Raji (cell line): ENCODE measurements around the gene CCSER2.

Experiments
- POLR2A ChIP-seq: IDR thresholded peaks from 2 replicates; pipeline ENCODE4 v1.6.1; 2011; ENCODE audit warnings: low read depth, low read length, control low read depth; ENCODE audit not compliant: insufficient read depth

The CCSER2 gene

DNA sequence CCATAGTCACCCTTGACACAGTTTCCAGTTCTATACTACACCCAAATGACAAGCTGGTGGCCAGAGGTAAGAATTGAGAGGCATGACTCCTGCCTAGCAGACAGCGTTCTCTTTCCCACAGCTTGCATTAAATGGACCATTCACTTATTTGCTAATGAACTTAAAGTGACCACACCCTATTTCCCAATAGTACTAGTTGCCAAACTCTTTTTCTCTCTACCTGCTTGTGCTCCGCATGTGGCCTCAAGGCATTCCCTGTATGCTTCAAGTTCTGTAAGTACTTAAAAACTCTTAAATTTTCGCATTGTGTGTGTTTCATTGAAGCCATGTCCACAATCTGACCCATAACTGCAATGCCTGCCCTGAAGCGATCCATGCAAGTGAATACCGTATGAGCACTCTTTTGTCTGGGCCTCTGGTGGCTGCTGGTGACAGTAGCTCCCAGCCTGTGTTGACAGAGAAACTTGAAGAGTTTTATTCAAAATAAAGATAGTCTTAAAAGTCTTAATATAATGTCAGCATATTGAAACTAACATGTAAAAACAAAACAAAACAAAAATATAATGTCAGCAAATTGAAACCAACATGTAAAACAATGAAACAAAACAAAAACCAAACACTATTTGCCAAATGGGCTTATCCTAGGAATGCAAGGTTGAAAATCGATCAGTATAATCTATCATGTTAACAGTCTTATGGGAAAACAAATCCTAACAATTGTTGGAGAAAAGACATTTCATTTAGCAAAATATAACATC is 73.6 kb downstream of the CCSER2 start:
- no peak for TF ChIP-seq POLR2A

DNA sequence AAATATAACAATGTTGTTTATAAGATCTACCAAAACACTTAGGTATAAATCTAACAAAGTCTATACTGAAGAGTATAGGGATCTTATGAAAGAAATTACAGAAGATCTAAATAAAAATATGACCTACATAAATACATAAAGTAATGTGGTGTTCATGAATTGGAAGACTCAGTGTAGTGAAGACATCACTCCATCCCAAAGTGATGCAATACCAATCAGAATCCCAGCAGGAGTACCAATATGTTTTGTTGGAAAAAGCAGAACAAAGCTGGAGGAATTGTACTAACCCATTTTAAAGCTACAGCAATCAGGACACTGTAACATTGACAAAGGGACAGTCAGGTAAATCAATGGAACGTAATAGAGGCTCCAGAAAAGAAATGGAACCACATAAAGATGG is 76.4 kb downstream of the CCSER2 start:
- TF ChIP-seq POLR2A = no peak

DNA sequence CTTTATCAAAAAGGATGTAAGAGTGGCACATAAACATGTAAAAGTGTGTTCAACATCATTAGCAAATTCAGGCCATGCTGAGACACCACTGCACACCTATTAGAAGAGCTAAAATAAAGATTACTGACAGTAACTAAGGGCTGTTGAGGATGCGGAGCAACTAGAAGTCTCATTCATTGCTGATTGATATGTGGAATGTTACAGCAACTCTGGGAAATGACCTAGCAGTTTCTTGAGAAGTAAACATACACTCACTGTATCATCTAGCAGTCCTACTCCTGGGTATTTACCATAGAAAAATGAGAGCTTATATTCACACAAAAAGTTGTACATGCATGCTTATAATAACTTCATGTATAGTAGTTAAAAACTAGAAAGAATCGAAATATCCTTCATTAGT is 77.3 kb downstream of the CCSER2 start:
- TF ChIP-seq POLR2A = no peak

DNA sequence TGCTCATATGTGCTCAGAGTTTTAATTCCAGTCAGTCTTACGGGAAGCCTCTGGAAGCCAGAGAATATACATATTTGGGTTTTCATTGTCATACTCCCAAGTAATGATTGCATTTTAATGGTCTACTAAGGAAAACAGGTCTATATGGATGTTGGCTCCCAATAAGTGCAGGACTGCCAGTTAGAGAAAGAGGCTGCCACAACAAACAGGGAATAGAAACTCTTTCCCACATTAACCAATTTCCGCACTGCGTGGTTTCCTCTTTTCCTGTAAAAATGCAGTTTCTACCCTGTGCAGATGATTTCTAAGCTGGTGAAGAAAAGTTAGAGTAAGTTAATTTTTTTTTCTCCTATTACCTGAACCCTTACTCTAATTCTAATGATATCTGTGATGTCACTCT is 78.2 kb downstream of the CCSER2 start:
- TF ChIP-seq POLR2A = no peak

DNA sequence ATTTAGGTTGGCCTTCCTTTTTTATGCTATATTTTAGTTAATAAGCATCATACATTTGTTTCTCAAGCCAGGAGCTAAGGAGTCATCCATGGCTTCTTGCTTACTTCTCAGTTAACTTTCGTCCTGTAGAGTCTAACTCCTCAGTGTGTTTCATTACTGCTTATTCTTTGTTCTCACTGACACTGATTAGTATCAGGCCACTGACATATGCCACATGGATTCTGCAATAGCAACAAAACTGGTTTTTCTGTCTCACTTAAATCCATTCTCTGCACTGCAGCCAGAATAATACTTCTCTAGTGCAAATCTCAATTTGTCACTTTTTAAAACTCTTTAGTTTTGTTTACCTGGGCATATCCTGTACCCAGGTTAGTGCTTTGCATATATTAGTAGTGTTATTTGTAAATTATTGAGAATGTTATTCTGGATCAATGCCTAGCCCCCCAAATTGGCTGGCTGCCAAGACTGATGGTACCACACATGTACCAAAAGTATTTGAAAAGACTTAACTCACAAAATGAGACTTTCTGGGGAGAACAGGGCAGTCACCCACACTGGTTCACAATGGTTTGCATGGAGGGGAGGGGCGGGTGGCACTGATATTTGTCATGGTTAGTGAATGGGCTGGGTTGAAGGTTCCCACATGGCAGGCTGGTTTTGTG is 79.1 kb downstream of the CCSER2 start:
- no peak for TF ChIP-seq POLR2A

DNA sequence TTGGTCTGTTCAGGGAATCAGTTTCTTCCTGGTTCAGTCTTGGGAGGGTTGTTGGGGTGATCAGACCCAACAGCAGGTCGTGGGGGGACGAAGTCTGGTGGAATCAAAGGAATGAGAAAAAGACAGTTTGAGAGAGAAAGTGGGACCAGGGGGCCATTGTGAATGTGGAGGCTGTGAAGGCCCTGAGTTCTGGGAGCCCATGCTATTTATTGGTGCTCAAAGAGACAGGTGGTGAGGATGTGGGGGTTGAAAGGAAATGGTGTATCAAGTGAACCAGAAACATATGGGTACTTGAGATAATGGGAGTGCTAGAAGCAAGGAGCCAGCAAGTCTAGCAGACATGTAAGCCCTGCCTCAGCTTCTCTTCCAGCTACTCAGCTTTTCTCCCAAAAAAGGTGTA is 84.1 kb downstream of the CCSER2 start:
- no peak for TF ChIP-seq POLR2A

DNA sequence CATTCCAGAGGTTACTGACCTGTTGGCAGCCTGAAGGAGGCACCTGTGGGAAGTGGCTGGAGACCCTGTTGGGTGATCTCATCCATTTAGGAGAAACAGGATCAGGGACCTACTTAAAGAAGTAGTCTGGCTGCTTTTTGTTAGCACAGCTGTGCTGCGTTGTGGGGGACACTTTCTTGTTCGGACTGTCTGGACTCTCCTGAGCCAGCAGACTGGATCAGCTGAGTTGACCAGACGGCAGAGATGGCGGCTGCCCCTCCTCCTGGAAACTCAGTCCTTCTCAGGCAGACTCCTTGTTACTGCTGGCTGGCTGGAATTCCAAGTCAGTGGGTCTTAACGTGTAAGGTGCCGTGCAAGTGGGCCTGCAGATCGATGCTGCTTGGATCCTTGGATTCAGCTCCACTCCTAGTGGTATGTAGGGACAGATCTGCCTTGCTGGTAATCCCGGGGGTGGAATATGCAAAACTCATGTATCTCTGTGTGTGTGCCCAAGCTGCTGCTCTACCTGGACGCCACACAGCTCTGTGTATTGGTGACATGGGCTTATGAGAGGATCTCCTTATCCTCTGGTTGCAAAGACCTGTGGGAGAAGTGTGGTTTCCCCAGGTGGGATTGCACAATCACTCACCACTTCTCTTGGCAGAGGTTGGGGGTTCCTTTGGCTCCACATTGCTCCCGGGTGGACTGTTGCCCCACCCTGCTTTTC is 87.3 kb downstream of the CCSER2 start:
- no peak for TF ChIP-seq POLR2A

DNA sequence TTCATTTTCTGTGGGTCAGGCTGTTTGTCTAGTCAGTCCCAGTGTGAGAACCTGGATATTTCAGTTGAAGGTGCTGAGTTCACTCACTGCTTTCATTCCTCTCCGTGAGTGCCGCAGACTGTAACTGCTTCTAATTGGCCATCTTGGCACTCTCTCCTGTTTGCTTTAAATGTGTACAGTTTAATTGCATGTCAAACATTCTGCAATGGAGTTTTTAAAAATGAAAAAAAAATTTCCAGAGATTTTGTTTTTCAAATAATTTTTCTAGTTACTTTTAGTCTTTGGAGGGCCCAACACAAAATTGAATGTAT is 87.8 kb downstream of the CCSER2 start:
- TF ChIP-seq POLR2A = no peak

DNA sequence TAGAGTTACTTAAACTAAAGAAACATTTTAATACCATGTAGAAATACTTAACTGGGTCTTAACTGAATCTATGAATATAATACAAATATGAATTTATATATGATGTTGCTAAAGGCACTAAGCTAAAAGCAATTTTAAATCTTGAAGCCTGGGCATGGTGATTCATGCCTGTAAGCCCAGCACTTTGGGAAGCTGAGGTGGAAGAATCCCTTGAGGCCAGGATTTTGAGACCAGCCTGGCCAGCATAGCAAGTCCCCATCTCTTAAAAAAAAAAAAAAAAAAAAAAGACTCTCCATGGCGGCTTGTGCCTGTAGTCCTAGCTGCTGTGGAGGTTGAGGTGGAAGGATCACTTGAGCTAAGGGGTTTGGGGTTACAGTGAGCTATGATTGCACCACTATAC is 95.3 kb downstream of the CCSER2 start:
- TF ChIP-seq POLR2A = no peak

DNA sequence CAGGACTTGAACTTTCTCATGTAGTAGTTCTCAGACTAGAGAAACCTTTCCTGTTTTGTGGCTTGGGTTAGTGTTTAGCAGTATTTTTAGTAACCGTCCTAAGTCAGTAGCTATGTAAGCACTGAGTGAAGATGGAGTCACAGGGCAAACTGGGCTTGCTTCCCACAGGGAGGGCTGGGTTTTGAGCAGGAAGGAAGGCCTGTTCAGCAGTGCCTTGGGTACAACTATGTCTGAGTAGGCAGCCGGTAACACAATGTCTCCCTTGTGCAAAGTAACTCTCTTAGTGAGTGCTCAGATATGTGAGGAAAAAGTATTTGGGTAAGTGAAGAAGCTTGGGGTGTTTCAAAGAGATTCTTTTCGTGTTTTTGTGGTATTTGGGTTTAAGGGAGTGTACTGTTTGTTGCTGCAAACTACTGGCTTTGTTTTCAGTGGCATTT is 96.4 kb downstream of the CCSER2 start:
- TF ChIP-seq POLR2A = no peak

DNA sequence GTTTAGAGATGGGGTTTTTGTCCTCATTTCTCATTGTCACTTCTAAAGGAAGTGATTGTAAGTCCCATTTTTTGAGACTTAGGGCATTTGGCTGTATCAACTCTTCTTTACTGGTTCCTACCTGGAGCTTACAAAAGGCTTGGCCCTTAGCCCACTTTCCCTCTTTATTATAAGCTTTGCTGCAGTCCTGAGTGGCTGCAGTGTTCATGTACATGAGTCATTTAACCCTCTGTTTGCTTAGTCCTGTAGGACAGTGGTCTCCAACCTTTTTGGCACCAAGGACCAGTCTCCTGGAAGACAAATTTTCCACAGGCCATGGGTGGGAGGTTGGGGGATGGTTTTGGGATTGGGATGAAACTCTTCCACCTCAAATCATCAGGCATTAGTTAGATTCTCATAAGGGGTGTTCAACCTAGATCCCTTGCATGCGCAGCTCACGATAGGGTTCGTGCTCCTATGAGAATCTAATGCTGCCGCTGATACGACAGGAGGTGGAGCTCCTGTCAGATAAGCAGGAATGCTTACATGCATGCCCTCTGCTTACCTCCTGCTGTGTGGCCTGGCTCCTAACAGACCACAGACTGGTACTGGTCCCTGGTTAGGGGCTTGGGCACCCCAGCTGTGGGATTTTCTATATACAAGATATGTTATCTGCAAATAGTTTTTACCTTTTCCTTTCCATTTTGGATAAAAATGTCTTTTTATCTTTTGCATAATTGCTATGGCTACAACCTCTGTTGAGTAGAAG is 99.7 kb downstream of the CCSER2 start:
- no peak for TF ChIP-seq POLR2A

DNA sequence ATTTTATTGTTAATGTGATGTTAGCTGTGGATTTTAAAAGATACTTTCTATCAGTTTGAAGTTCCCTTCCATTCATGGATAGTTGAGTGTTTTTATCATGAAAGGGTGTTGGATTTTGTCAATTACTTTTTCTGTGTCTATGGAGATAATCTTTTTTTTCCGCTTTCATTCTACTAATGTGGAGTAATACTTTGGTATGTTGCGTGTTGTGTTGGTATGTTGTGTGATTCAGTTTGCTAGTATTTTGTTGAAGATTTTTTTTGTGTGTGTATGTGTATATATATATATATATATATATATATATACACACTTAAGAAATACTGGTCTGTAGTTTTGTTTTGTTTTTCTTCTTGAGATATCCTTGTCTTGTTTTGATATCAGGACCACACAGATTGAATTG is 100.3 kb downstream of the CCSER2 start:
- no peak for TF ChIP-seq POLR2A

DNA sequence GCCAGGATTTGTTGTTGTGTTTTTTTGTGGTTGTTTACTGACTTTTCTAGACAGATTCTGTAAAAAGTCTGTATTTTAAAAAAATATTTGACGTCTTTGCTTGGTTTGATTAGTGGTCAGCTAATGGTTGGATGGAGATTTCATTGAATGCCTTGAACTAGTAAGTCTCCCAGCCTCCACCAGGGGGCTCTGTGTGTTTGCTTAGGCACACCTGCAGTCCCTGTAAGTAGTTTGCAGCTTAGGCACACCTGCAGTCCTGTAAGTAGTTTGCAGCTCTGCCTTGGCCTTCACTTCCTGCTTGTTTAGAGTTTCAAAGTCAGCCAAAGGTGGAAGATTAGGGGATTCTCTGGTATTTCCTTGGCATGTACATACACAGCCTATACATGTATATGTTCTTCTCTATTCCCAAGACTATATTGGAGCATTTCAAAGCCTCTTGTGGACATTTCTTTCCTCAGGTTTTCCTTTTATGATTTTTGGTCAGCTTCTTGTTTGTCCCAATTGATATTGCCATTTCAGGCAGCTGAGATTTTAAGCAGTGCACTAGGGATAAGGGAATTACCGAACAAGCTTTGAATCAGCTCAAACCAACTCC is 101.6 kb downstream of the CCSER2 start:
- TF ChIP-seq POLR2A = no peak

DNA sequence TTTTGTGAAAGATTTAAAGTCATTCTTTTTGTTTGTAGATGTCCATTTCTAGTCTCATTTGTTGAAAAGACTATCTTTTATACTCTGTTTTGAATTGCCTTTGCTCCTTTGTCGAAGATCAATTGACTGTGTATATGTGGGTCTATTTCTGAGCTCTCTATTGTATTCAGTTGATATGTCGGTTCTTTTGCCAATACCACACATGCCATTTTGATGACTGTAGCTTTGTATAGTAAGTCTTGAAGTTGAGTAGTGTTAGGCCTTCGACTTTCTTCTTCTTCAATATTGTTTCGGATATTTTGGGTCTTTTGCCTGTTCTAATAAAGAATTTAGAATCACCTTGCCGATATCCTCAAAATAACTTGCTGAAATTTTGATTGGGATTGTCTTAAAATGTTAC is 104.5 kb downstream of the CCSER2 start:
- no peak for TF ChIP-seq POLR2A

DNA sequence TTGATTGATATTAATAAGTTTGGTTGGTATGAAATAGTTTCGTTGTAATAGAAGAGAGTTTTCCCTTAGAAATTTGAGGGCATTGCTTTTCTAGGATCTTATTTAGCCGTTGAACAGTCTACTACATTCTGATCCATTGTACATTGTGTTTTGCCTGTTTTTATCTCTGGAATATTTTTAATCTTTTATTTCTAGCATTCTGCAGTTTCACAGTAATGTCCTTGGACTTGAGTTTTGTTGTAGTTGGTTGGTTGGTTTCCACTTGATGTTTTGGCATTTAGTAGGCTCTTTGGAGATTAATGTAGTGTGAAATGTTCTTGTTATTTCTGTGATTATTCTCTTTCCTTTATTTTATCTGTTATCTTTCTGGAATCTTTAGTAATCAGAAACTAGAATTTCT is 112.4 kb downstream of the CCSER2 start:
- TF ChIP-seq POLR2A = no peak
